ENCODE results near the gene PTPRS.

GRCh38 chr19:5337126-5337525, 3.5 kb downstream of the PTPRS start:
- TF ChIP-seq CTCF (IDR thresholded peaks at IDR 0.05) (no peak), POLR2AphosphoS5 (IDR thresholded peaks at IDR 0.05) (no peak)

Measured in sigmoid colon (tissue), 4 donors.